Stimulated activated naive B cell treated with anti-CD40 and anti-IgM and Interleukin-4, amounts not matched to agents 10 μg/mL and 1 μg/mL and 100 μg/mL, for 72 hours (primary cell): ENCODE results near the gene APOL6.
"Not testable (repeated sequence)": the region's sequence is repeated elsewhere in the genome, so short reads cannot be mapped to it uniquely, and the experiment has no call there.

ENCODE experiments used
- ATAC-seq, 2 donors: fragments of 150-1000 bp; cut with Tn5 transposase; replicated peaks; 2 replicates each; pipeline ENCODE4 v1.10.0; 2021; ENCODE audit warnings: moderate library complexity in 1 of 2
- DNase-seq: peaks from one replicate; pipeline ENCODE4 v3.0.0; 2021
- H3K27ac Mint-ChIP-seq: one replicate; pipeline ENCODE4 v1.8.0; 2022; ENCODE audit warnings: mild to moderate bottlenecking, mixed read lengths
- H3K27me3 Mint-ChIP-seq, 2 donors: one replicate each; pipeline ENCODE4 v1.8.0; 2022; ENCODE audit warnings: mixed read lengths in 2 of 2
- H3K36me3 Mint-ChIP-seq, 2 donors: one replicate each; pipeline ENCODE4 v1.8.0; 2022; ENCODE audit warnings: mixed read lengths in 2 of 2, mild to moderate bottlenecking in 1 of 2
- H3K4me1 Mint-ChIP-seq, 2 donors: one replicate each; pipeline ENCODE4 v1.8.0; 2022; ENCODE audit warnings: mixed read lengths in 2 of 2, mild to moderate bottlenecking in 1 of 2
- H3K4me3 Mint-ChIP-seq, 2 donors: one replicate each; pipeline ENCODE4 v1.8.0; 2022; ENCODE audit warnings: mild to moderate bottlenecking in 2 of 2, mixed read lengths in 2 of 2, moderate library complexity in 1 of 2
- H3K9me3 Mint-ChIP-seq, 2 donors: one replicate each; pipeline ENCODE4 v1.8.0; 2022; ENCODE audit warnings: mixed read lengths in 2 of 2, mild to moderate bottlenecking in 1 of 2

The APOL6 gene

GRCh38 chr22:35662914-35663313 is 14.7 kb downstream of the APOL6 start:
- DNase-seq (no peak), ATAC-seq (no peak)
- no peak overlapping the region for H3K27ac Mint-ChIP-seq
- H3K27me3 Mint-ChIP-seq = no peaks in the 10 kb centered on the region
- peaks cover 16 to 23% of the 10 kb centered on the region in 2 donors for H3K4me1 Mint-ChIP-seq
- H3K4me3 Mint-ChIP-seq = no peak overlapping the region
- H3K9me3 Mint-ChIP-seq = peaks cover 4 to 5% of the 10 kb centered on the region in 2 donors
- peaks cover 30 to 42% of the 10 kb centered on the region in 2 donors for H3K36me3 Mint-ChIP-seq

- no peak overlapping the region for H3K27ac Mint-ChIP-seq
- peak overlapping the region in 1 of 2 donors; percentile 28 for H3K4me3 Mint-ChIP-seq
- H3K36me3 Mint-ChIP-seq = peaks cover 30 to 41% of the 10 kb centered on the region in 2 donors
- DNase-seq = no peak
- no peaks in the 10 kb centered on the region for H3K27me3 Mint-ChIP-seq
- peaks cover 13 to 23% of the 10 kb centered on the region in 2 donors for H3K4me1 Mint-ChIP-seq
- peaks cover 6 to 9% of the 10 kb centered on the region in 2 donors for H3K9me3 Mint-ChIP-seq
- ATAC-seq = no peak
Observed at GRCh38 chr22:35663371-35663770, 15.1 kb downstream of the APOL6 start.

- H3K36me3 Mint-ChIP-seq = peaks cover 19 to 34% of the 10 kb centered on the region in 2 donors
- H3K27ac Mint-ChIP-seq = no peak overlapping the region
- H3K4me3 Mint-ChIP-seq = no peak overlapping the region
- no peak for ATAC-seq
- no peaks in the 10 kb centered on the region for H3K27me3 Mint-ChIP-seq
- H3K4me1 Mint-ChIP-seq = peaks cover 12 to 23% of the 10 kb centered on the region in 2 donors
- no peak for DNase-seq
- H3K9me3 Mint-ChIP-seq = peaks cover 9% of the 10 kb centered on the region in 2 donors
Observed at GRCh38 chr22:35664955-35665587, 16.8 kb downstream of the APOL6 start.

- H3K36me3 Mint-ChIP-seq = peaks cover 19 to 31% of the 10 kb centered on the region in 2 donors
- not testable (repeated sequence) for H3K27me3 Mint-ChIP-seq, H3K9me3 Mint-ChIP-seq, DNase-seq, ATAC-seq, H3K4me1 Mint-ChIP-seq, H3K27ac Mint-ChIP-seq, H3K4me3 Mint-ChIP-seq
Observed at GRCh38 chr22:35666699-35667098, 18.5 kb downstream of the APOL6 start.

DNA sequence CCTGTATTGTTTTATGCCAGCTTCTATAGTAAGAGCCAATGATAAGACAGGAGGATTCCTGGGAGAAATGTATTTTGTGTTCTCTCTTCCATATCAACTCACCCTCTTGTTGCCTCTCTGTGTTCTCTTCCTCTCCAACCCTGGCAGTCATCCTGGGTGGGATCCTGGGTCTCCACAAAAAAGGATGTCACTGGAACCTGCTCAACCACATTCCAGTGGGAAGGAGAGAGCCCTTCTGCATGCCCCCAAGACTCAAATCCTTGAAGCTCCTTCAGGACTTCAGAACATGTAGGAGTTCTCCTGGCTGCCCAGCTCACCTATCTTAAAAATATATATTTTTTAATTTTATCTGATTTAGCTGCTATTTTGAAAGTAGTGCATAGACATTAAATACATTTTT is 26.1 kb downstream of the APOL6 start:
- Mint-ChIP-seq H3K27me3 (no peaks in the 10 kb centered on the region), H3K36me3 (peaks cover 2 to 10% of the 10 kb centered on the region in 2 donors), H3K9me3 (peaks cover 7 to 11% of the 10 kb centered on the region in 2 donors), H3K27ac (no peak overlapping the region), H3K4me3 (no peak overlapping the region), H3K4me1 (peaks cover 11 to 27% of the 10 kb centered on the region in 2 donors)
- ATAC-seq = no peak
- no peak for DNase-seq

- H3K27ac Mint-ChIP-seq, H3K27me3 Mint-ChIP-seq, DNase-seq, H3K36me3 Mint-ChIP-seq, H3K4me3 Mint-ChIP-seq: not testable (repeated sequence)
- peak; percentile 78 to 80 for ATAC-seq
- peaks cover 17 to 41% of the 10 kb centered on the region in 2 donors for H3K4me1 Mint-ChIP-seq
- H3K9me3 Mint-ChIP-seq = peaks cover 11 to 14% of the 10 kb centered on the region in 2 donors
Observed at GRCh38 chr22:35676065-35676464, 27.8 kb downstream of the APOL6 start.

DNA sequence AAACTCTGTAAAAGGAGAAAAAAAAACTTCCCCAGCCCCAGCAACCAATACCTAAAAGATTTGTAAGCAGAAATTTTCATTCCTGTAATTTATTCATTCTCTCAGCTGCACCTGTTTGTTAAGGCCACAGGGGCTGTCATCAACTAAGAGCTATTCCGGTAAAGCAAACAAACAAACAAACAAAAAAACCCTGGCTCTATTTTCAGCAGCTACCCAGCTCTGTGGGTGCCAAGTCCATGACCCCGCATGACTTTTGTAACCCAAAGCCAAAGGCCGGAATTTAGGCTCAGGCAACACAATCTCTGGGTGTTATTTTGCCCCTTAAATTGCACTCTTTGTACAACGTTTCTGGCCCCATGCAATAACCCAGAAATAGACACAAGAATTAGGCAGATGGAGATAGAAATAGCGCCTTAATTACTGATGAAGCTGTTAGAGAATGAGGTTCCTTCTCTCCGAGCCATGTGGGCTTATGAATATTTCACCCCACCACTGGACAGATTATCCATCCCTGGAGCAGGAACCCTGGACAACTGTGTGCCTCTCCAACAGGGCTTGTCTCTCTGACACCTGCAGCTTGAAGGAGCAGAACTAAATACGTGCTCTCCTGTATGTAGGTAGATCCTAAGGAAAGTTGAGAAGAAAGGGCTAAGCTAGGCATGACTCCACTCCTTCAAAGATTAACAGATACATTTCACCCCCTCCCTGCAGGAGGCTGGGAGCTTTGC is 29.4 kb downstream of the APOL6 start:
- Mint-ChIP-seq H3K9me3 (peaks cover 11 to 15% of the 10 kb centered on the region in 2 donors), H3K27me3 (no peaks in the 10 kb centered on the region), H3K36me3 (peaks cover 3 to 10% of the 10 kb centered on the region in 2 donors), H3K4me1 (peaks cover 17 to 41% of the 10 kb centered on the region in 2 donors), H3K4me3 (no peak overlapping the region), H3K27ac (no peak overlapping the region)
- no peak for ATAC-seq
- no peak for DNase-seq

DNA sequence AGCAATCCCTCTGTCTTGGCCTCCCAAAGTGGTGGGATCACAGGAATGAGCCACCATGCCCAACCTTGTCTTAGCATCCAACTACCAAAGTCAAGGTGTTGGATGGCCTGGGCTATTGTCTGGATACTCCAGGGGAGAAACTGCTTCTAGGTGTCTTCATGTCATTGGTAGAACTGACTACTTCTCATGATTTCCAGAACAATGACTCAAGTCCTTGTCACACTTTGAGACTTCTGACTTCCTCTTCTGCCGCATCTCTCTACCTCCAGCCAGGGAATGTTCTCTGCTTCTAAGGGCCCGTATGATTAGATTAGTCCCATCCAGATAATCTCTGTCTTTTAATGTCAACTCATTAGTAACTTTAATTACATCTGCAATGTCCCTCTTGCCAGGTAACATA is 30.6 kb downstream of the APOL6 start:
- no peak overlapping the region for H3K4me3 Mint-ChIP-seq
- ATAC-seq = peak in 1 of 2 donors; percentile 38

DNA sequence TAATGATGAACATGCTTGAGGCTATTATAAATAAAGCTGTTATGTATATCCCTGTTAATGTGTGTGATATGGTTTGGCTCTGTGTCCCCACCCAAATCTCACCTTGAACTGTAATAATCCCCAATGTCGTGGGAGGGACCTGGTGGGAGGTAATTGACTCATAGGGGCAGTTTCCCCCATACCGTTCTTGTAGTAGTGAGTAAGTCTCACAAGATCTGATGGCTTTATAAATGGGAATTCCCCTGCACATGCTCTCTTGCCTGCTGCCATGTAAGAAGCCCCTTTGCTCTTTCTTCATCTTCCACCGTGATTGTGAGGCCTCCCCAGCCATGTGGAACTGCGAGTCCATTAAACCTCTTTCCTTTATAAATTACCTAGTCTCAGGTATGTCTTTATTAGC is 31.2 kb downstream of the APOL6 start:
- peak; percentile 21 for DNase-seq
- ATAC-seq = peak; percentile 61 to 76
- H3K27ac Mint-ChIP-seq = peak overlapping the region; percentile 38
- H3K4me3 Mint-ChIP-seq, H3K36me3 Mint-ChIP-seq: not testable (repeated sequence)
- peaks cover 9 to 11% of the 10 kb centered on the region in 2 donors for H3K27me3 Mint-ChIP-seq
- peaks cover 7 to 13% of the 10 kb centered on the region in 2 donors for H3K9me3 Mint-ChIP-seq
- H3K4me1 Mint-ChIP-seq = peaks cover 17 to 41% of the 10 kb centered on the region in 2 donors

More for the DNA sequence above, 30.6 kb downstream of the APOL6 start:
- H3K36me3 Mint-ChIP-seq = peaks cover 3 to 10% of the 10 kb centered on the region in 2 donors
- peaks cover 8 to 9% of the 10 kb centered on the region in 2 donors for H3K27me3 Mint-ChIP-seq
- DNase-seq = no peak
- H3K9me3 Mint-ChIP-seq = peaks cover 7 to 15% of the 10 kb centered on the region in 2 donors
- H3K4me1 Mint-ChIP-seq = peaks cover 17 to 41% of the 10 kb centered on the region in 2 donors
- H3K27ac Mint-ChIP-seq = peak overlapping the region; percentile 28

GRCh38 chr22:35681454-35682052 is 33.3 kb downstream of the APOL6 start:
- Mint-ChIP-seq H3K27ac (no peak overlapping the region), H3K27me3 (peaks cover 9 to 11% of the 10 kb centered on the region in 2 donors), H3K9me3 (peaks cover 4 to 7% of the 10 kb centered on the region in 2 donors), H3K36me3 (peaks cover 2 to 10% of the 10 kb centered on the region in 2 donors), H3K4me1 (peaks cover 26 to 44% of the 10 kb centered on the region in 2 donors), H3K4me3 (no peak overlapping the region)
- DNase-seq = no peak
- no peak for ATAC-seq

DNA sequence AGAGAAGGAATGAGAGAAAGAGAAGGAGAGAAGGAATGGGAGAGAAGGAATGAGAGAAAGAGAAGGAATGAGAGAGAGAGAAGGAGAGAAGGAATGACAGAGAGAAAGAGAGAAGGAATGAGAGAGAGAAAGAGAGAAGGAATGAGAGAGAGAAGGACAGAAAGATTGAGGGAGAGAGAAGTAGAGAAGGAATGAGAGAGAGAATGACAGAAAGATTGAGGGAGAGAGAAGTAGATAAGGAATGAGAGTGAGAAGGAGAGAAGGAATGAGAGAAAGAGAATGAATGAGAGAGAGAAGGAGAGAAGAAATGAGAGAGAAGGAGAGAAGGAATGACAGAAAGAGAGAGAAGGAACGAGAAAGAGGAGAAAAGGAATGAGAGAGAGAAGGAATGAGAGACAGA is 35.3 kb downstream of the APOL6 start:
- DNase-seq (no peak), ATAC-seq (no peak)
- H3K36me3 Mint-ChIP-seq = peaks cover 2 to 10% of the 10 kb centered on the region in 2 donors
- H3K27ac Mint-ChIP-seq = no peak overlapping the region
- no peak overlapping the region for H3K4me3 Mint-ChIP-seq
- H3K27me3 Mint-ChIP-seq = peaks cover 9 to 11% of the 10 kb centered on the region in 2 donors
- H3K9me3 Mint-ChIP-seq = peaks cover 4 to 10% of the 10 kb centered on the region in 2 donors
- peaks cover 25 to 37% of the 10 kb centered on the region in 2 donors for H3K4me1 Mint-ChIP-seq

- Mint-ChIP-seq H3K4me1 (peaks cover 20 to 30% of the 10 kb centered on the region in 2 donors), H3K9me3 (peaks cover 4 to 8% of the 10 kb centered on the region in 2 donors), H3K27ac (no peak overlapping the region), H3K27me3 (peaks cover 9 to 18% of the 10 kb centered on the region in 2 donors), H3K4me3 (no peak overlapping the region), H3K36me3 (peaks cover 2 to 5% of the 10 kb centered on the region in 2 donors)
- no peak for ATAC-seq
- DNase-seq = no peak
Observed at GRCh38 chr22:35684270-35684700, 36.0 kb downstream of the APOL6 start.

GRCh38 chr22:35684732-35685131 is 36.5 kb downstream of the APOL6 start:
- DNase-seq = no peak
- H3K27me3 Mint-ChIP-seq = peaks cover 9 to 22% of the 10 kb centered on the region in 2 donors
- H3K9me3 Mint-ChIP-seq = peaks cover 4 to 6% of the 10 kb centered on the region in 2 donors
- peaks cover 2 to 3% of the 10 kb centered on the region in 2 donors for H3K36me3 Mint-ChIP-seq
- ATAC-seq = no peak
- H3K4me1 Mint-ChIP-seq = peaks cover 15 to 26% of the 10 kb centered on the region in 2 donors
- H3K4me3 Mint-ChIP-seq = no peak overlapping the region
- no peak overlapping the region for H3K27ac Mint-ChIP-seq

- DNase-seq (no peak), ATAC-seq (no peak)
- peaks cover 15 to 19% of the 10 kb centered on the region in 2 donors for H3K4me1 Mint-ChIP-seq
- H3K9me3 Mint-ChIP-seq = peaks cover 3 to 5% of the 10 kb centered on the region in 2 donors
- H3K27me3 Mint-ChIP-seq = peaks cover 16 to 28% of the 10 kb centered on the region in 2 donors
- H3K4me3 Mint-ChIP-seq = no peak overlapping the region
- no peak overlapping the region for H3K27ac Mint-ChIP-seq
- H3K36me3 Mint-ChIP-seq = peaks cover under 1 to 2% of the 10 kb centered on the region in 2 donors
Observed at GRCh38 chr22:35685731-35686130, 37.5 kb downstream of the APOL6 start.
